HepG2 (cell line): ENCODE results near the gene TANGO6. TPM values are rescaled to one million over a fixed set of nuclear protein-coding genes. Genes with fewer than 3 reads are reported as not detected.

ENCODE experiments used
- AGO1 ChIP-seq: fragments of 200-400 bp; formaldehyde crosslinking; IDR thresholded peaks from 2 replicates; pipeline ENCODE4 v1.6.1; 2017; ENCODE audit warnings: mild to moderate bottlenecking, low read depth, low read length, moderate library complexity; ENCODE audit not compliant: poor library complexity, severe bottlenecking
- BCL6 ChIP-seq: IDR thresholded peaks from 2 replicates; pipeline ENCODE4 v1.6.1; 2016; ENCODE audit warnings: missing genetic modification reagents, missing compliant biosample characterization
- ELF3 ChIP-seq: IDR thresholded peaks from 2 replicates; pipeline ENCODE4 v1.6.1; 2016; ENCODE audit warnings: missing genetic modification reagents, missing compliant biosample characterization
- EP300 ChIP-seq, 3 experiments: sonication (generic) in 1 of 3; formaldehyde crosslinking in 1 of 3; IDR thresholded peaks; 2 replicates each; pipeline versions ENCODE4 v1.5.1 to v1.6.1; 2011 to 2020; ENCODE audit warnings: low read depth in 2 of 3, low read length in 2 of 3, borderline replicate concordance in 1 of 3, improper control_type of control experiment in 1 of 3, mild to moderate bottlenecking in 1 of 3, missing genetic modification reagents in 1 of 3, moderate library complexity in 1 of 3
- HHEX ChIP-seq: IDR thresholded peaks from 2 replicates; pipeline ENCODE4 v1.6.1; 2016; ENCODE audit warnings: control low read depth
- KDM6A ChIP-seq: IDR thresholded peaks from 2 replicates; pipeline ENCODE4 v1.6.1; 2016; ENCODE audit warnings: low read depth
- KLF11 ChIP-seq: IDR thresholded peaks from 2 replicates; pipeline ENCODE4 v1.6.1; 2016; ENCODE audit warnings: missing compliant biosample characterization
- KLF9 ChIP-seq: IDR thresholded peaks from 2 replicates; pipeline ENCODE4 v1.6.1; 2016; ENCODE audit warnings: low read depth
- RBM39 ChIP-seq: fragments of 200-400 bp; formaldehyde crosslinking; IDR thresholded peaks from one replicate; pipeline ENCODE4 v1.6.1; 2018; ENCODE audit warnings: antibody characterized with exemption, mild to moderate bottlenecking, low read depth, low read length; ENCODE audit not compliant: poor library complexity, severe bottlenecking
- RFXAP ChIP-seq: sonication (generic); formaldehyde crosslinking; IDR thresholded peaks from 2 replicates; pipeline ENCODE4 v1.4.0; 2020; ENCODE audit warnings: missing genetic modification reagents, borderline replicate concordance
- RXRB ChIP-seq: IDR thresholded peaks from 2 replicates; pipeline ENCODE4 v1.6.1; 2016; ENCODE audit warnings: borderline replicate concordance, missing genetic modification reagents, missing compliant biosample characterization
- SMARCC2 ChIP-seq: fragments of 450-650 bp; IDR thresholded peaks from 2 replicates; pipeline ENCODE4 v1.6.1; 2017; ENCODE audit warnings: antibody characterized with exemption, mild to moderate bottlenecking
- SNAPC2 ChIP-seq: sonication (generic); formaldehyde crosslinking; IDR thresholded peaks from 2 replicates; pipeline ENCODE4 v1.8.1; 2022; ENCODE audit warnings: mild to moderate bottlenecking, missing genetic modification reagents
- SOX5 ChIP-seq: IDR thresholded peaks from 2 replicates; pipeline ENCODE4 v1.6.1; 2016; ENCODE audit warnings: borderline replicate concordance
- SRY ChIP-seq: sonication (generic); formaldehyde crosslinking; IDR thresholded peaks from 2 replicates; pipeline ENCODE4 v1.8.0; 2022; ENCODE audit warnings: mild to moderate bottlenecking, missing genetic modification reagents
- ZMYM3 ChIP-seq: sonication (generic); formaldehyde crosslinking; IDR thresholded peaks from 2 replicates; pipeline ENCODE4 v1.5.1; 2020; ENCODE audit warnings: mild to moderate bottlenecking, missing genetic modification reagents
- ZNF136 ChIP-seq: sonication (generic); formaldehyde crosslinking; IDR thresholded peaks from 2 replicates; pipeline ENCODE4 v1.8.1; 2022; ENCODE audit warnings: low read depth, mild to moderate bottlenecking, moderate library complexity, missing genetic modification reagents
- ZNF329 ChIP-seq: sonication (generic); formaldehyde crosslinking; IDR thresholded peaks from 2 replicates; pipeline ENCODE4 v1.9.0; 2021; ENCODE audit warnings: low read depth, mild to moderate bottlenecking, missing genetic modification reagents
- ZNF333 ChIP-seq: sonication (generic); formaldehyde crosslinking; IDR thresholded peaks from 2 replicates; pipeline ENCODE4 v1.4.0; 2020; ENCODE audit warnings: mild to moderate bottlenecking, missing genetic modification reagents, borderline replicate concordance
- ZNF367 ChIP-seq: sonication (generic); formaldehyde crosslinking; IDR thresholded peaks from 2 replicates; pipeline ENCODE4 v1.4.0; 2020; ENCODE audit warnings: missing genetic modification reagents, borderline replicate concordance
- ZNF44 ChIP-seq: sonication (generic); formaldehyde crosslinking; IDR thresholded peaks from 2 replicates; pipeline ENCODE4 v1.5.1; 2020; ENCODE audit warnings: mild to moderate bottlenecking, missing genetic modification reagents
- polyA plus RNA-seq, 8 experiments: library from polyadenylated mRNA; depleted of rRNA in 3 of 8; stranded (reverse) in 7 of 8; unstranded in 1 of 8; fragments of >200 nt; fragmentation: Illumina TruSeq in 4 of 8; extraction: Trizol in 4 of 8; gene quantifications; 2 replicates each; pipeline versions ENCODE4 v1.2.1 to v1.2.3, GENCODE V29; 2011 to 2016; ENCODE audit warnings: low read depth in 4 of 8, missing spikeins in 1 of 8, mixed read lengths in 1 of 8; ENCODE audit not compliant: insufficient read depth in 1 of 8
- total RNA-seq, 5 experiments: library from RNA; depleted of rRNA; stranded (reverse); fragments of >200 nt; fragmentation: Illumina TruSeq; extraction: Trizol; gene quantifications; 2 replicates each; pipeline ENCODE4 v1.2.3, GENCODE V29; 2016; ENCODE audit warnings: low read depth in 1 of 5
- TF ChIP-seq, protein P1 (sequence below): sonication (generic); formaldehyde crosslinking; IDR thresholded peaks from one replicate; pipeline ENCODE4 v1.5.1; 2020; ENCODE audit warnings: mild to moderate bottlenecking, missing genetic modification reagents; ENCODE audit errors: not compliant biosample characterization

Gene TANGO6
- total and polyA plus RNA-seq, 2 of the 13 experiments (the other 11 are each of a cell fraction or from before 2014, with no cell fraction given) = 7.2 to 13.3 TPM

DNA sequence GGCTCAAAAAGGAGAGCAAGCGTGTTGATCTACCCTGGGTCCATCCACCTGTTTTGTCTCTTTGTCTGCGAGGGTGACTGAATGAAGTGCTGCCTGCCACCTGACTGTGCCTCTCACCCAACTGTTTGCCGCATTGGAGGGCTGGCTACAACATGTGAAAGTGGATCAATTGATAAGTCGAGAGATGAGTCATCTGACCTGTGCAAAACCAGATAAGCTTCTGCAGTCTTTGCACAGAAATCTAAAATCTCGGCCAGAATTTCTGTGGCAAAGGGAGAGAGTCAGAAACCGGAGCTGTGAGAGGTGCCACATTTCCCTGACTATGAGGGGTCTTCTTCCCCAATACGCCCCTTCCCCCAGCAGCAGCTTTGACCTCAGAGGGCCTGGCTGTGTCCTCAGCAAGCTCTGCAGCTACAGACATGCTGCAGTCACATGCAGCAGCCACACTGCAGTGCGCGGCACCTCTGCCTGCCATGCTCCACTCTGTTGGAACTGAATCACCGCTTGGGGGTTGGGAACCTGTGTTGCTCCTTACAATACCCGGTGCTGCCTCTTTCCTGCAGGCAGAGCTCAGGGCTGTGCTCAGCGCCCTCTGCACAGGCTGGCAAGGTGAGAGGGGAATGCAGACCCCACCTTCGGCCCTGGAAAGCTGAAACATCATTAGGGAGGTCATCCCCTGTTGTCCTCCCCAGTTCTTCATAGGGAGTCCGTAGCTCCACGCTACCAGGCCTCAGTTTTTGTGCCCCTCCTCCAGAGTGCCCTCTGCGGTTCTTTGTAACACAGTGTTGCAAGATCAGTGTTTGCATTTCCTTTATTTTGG lies 246.0 kb downstream of the TANGO6 start (continued):
- TF ChIP-seq, protein P1, sequence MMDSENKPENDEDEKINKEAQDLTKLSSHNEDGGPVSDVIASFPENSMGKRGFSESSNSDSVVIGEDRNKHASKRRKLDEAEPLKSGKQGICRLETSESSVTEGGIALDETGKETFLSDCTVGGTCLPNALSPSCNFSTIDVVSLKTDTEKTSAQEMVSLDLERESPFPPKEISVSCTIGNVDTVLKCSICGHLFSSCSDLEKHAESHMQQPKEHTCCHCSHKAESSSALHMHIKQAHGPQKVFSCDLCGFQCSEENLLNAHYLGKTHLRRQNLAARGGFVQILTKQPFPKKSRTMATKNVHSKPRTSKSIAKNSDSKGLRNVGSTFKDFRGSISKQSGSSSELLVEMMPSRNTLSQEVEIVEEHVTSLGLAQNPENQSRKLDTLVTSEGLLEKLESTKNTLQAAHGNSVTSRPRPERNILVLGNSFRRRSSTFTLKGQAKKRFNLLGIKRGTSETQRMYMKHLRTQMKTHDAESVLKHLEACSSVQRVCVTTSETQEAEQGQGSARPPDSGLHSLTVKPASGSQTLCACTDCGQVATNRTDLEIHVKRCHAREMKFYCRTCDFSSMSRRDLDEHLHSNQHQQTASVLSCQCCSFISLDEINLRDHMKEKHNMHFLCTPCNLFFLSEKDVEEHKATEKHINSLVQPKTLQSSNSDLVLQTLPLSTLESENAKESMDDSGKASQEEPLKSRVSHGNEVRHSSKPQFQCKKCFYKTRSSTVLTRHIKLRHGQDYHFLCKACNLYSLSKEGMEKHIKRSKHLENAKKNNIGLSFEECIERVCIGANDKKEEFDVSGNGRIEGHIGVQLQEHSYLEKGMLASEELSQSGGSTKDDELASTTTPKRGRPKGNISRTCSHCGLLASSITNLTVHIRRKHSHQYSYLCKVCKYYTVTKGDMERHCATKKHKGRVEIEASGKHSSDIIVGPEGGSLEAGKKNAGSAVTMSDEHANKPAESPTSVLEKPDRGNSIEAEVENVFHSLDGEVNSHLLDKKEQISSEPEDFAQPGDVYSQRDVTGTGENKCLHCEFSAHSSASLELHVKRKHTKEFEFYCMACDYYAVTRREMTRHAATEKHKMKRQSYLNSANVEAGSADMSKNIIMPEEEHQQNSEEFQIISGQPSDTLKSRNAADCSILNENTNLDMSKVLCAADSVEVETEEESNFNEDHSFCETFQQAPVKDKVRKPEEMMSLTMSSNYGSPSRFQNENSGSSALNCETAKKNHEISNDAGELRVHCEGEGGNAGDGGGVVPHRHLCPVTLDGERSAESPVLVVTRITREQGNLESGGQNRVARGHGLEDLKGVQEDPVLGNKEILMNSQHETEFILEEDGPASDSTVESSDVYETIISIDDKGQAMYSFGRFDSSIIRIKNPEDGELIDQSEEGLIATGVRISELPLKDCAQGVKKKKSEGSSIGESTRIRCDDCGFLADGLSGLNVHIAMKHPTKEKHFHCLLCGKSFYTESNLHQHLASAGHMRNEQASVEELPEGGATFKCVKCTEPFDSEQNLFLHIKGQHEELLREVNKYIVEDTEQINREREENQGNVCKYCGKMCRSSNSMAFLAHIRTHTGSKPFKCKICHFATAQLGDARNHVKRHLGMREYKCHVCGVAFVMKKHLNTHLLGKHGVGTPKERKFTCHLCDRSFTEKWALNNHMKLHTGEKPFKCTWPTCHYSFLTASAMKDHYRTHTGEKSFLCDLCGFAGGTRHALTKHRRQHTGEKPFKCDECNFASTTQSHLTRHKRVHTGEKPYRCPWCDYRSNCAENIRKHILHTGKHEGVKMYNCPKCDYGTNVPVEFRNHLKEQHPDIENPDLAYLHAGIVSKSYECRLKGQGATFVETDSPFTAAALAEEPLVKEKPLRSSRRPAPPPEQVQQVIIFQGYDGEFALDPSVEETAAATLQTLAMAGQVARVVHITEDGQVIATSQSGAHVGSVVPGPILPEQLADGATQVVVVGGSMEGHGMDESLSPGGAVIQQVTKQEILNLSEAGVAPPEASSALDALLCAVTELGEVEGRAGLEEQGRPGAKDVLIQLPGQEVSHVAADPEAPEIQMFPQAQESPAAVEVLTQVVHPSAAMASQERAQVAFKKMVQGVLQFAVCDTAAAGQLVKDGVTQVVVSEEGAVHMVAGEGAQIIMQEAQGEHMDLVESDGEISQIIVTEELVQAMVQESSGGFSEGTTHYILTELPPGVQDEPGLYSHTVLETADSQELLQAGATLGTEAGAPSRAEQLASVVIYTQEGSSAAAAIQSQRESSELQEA (CRISPR knock-in tag) = no peak
- TF ChIP-seq SMARCC2 (no peak), AGO1 (no peak), ZNF136 (0 out of 2 replicates have a peak, but pooled peaks have one; percentile 65), RBM39 (no peak), EP300 (IDR thresholded peaks at IDR 0.05; ENCODE audit: low read depth in 2 of 2, low read length in 2 of 2) (peak; percentile 39 to 83), EP300 (CRISPR knock-in tag; IDR thresholded peaks at IDR 0.05; ENCODE audit: borderline replicate concordance) (no peak), ZNF367 (CRISPR knock-in tag) (no peak), ZMYM3 (CRISPR knock-in tag) (peak; percentile 23), HHEX (CRISPR knock-in tag) (no peak), SNAPC2 (CRISPR knock-in tag) (peak; percentile 86; the same call in 1 of the 2 replicates), KDM6A (0 out of 2 replicates have a peak, but pooled peaks have one; percentile 4), ELF3 (CRISPR knock-in tag) (no peak; the same call in 1 of the 2 replicates), RXRB (CRISPR knock-in tag) (peak; percentile 15; the same call in 1 of the 2 replicates), ZNF329 (no peak), SRY (CRISPR knock-in tag) (peak; percentile 26; the same call in 1 of the 2 replicates), ZNF44 (CRISPR knock-in tag) (peak; percentile 59; the same call in 1 of the 2 replicates), ZNF333 (CRISPR knock-in tag) (no peak), BCL6 (no peak), KLF9 (CRISPR knock-in tag) (no peak), KLF11 (CRISPR knock-in tag) (0 out of 2 replicates have a peak, but pooled peaks have one; percentile 37), RFXAP (CRISPR knock-in tag) (0 out of 2 replicates have a peak, but pooled peaks have one; percentile 23), SOX5 (CRISPR knock-in tag) (peak; percentile 48; the same call in 1 of the 2 replicates)
